ENCODE data around the gene TOP2B. TPM values are rescaled to one million over a fixed set of nuclear protein-coding genes. Genes with fewer than 3 reads are reported as not detected.

The TOP2B gene
- polyA plus RNA-seq, 2 of the 4 experiments (the other 2 are of a cell fraction) = 65.8 to 95.7 TPM

GRCh38 chr3:25568525-25569078 is 96.1 kb downstream of the TOP2B start (continued):
- no peak for TF ChIP-seq REST (IDR thresholded peaks at IDR 0.05)
- TF ChIP-seq PBX3 (IDR thresholded peaks at IDR 0.05) = no peak
- no peak for TF ChIP-seq CTCF (IDR thresholded peaks at IDR 0.05)
- no peak for TF ChIP-seq NFE2L2 (conservative IDR thresholded peaks at IDR 0.05; ENCODE audit: low read length)

- no peak for FAIRE-seq
- H3K9me3 ChIP-seq = no peaks in the 10 kb centered on the region
- ChIA-PET POLR2A (no interaction called here), CTCF (interaction anchor here (0.6 to 1.2 kb wide), 4 partner anchors 12 to 555 kb away, joined by 3 read pairs; no protein-coding TSS in a partner anchor)
- peaks cover 4% of the 10 kb centered on the region; the same call in 2 of the 3 replicates for H3K4me1 ChIP-seq
- no peak for DNase-seq (ENCODE audit: low read depth in 1 of 2, low spot score in 1 of 2)
- no peak overlapping the region for H3K4me2 ChIP-seq
- H3K27ac ChIP-seq = no peak overlapping the region; a peak in 1 of 6 replicates
- TF ChIP-seq CTCF (IDR thresholded peaks at IDR 0.05) = no peak
- TF ChIP-seq JUN (IDR thresholded peaks at IDR 0.05) = no peak
- no peak for TF ChIP-seq SMC3 (IDR thresholded peaks at IDR 0.05)
- TF ChIP-seq HEYL (CRISPR knock-in tag; IDR thresholded peaks at IDR 0.05) = no peak
- no peak for TF ChIP-seq CBX8 (IDR thresholded peaks at IDR 0.05)
- TF ChIP-seq JUNB (IDR thresholded peaks at IDR 0.05) = no peak
- TF ChIP-seq TFCP2L1 (CRISPR knock-in tag; IDR thresholded peaks at IDR 0.05) = no peak
- no peak for TF ChIP-seq CBX2 (IDR thresholded peaks at IDR 0.05; ENCODE audit: borderline replicate concordance, low read depth)
- no peak overlapping the region for H3K4me3 ChIP-seq
- ATAC-seq = no peak
- 95% methylated on average over 14 of the region's 14 CpGs for WGBS (ENCODE audit: missing lambda C conversion rate)
Observed at GRCh38 chr3:25567806-25568524, 96.7 kb downstream of the TOP2B start.

GRCh38 chr3:25567388-25567787 is 97.3 kb downstream of the TOP2B start:
- Histone ChIP-seq H3K27ac (no peak overlapping the region), H3K4me3 (no peak overlapping the region), H3K4me2 (no peak overlapping the region), H3K4me1 (no peaks in the 10 kb centered on the region), H3K9me3 (no peaks in the 10 kb centered on the region)
- ChIA-PET POLR2A (no interaction called here), CTCF (interaction anchor here (1.2 kb wide), 1 partner anchor 60 kb away, joined by 3 read pairs; no protein-coding TSS in a partner anchor)
- FAIRE-seq (no peak), ATAC-seq (no peak), DNase-seq (ENCODE audit: low read depth in 1 of 2, low spot score in 1 of 2) (no peak)
- WGBS (ENCODE audit: missing lambda C conversion rate) = 89% methylated on average over 10 of the region's 10 CpGs
- TF ChIP-seq SREBF2 (IDR thresholded peaks at IDR 0.05) (no peak), NFE2L2 (conservative IDR thresholded peaks at IDR 0.05; ENCODE audit: low read length) (no peak), POLR2A (IDR thresholded peaks at IDR 0.05; ENCODE audit: low read length) (no peak), CBX8 (IDR thresholded peaks at IDR 0.05) (no peak), RARB (CRISPR knock-in tag; IDR thresholded peaks at IDR 0.05) (no peak), PBX3 (IDR thresholded peaks at IDR 0.05) (no peak), RAD21 (conservative IDR thresholded peaks at IDR 0.05 in 1 of 2, IDR thresholded peaks at IDR 0.05 in 1 of 2) (no peak), BCL3 (IDR thresholded peaks at IDR 0.05) (no peak), GATA3 (IDR thresholded peaks at IDR 0.05; ENCODE audit: borderline replicate concordance) (no peak), HOXA7 (CRISPR knock-in tag; IDR thresholded peaks at IDR 0.05) (no peak), BHLHE40 (IDR thresholded peaks at IDR 0.05; ENCODE audit: low read depth, low read length) (no peak)

Measured in A549 (cell line).